Measurements from ENCODE around the gene PSMD13.

The PSMD13 gene

DNA sequence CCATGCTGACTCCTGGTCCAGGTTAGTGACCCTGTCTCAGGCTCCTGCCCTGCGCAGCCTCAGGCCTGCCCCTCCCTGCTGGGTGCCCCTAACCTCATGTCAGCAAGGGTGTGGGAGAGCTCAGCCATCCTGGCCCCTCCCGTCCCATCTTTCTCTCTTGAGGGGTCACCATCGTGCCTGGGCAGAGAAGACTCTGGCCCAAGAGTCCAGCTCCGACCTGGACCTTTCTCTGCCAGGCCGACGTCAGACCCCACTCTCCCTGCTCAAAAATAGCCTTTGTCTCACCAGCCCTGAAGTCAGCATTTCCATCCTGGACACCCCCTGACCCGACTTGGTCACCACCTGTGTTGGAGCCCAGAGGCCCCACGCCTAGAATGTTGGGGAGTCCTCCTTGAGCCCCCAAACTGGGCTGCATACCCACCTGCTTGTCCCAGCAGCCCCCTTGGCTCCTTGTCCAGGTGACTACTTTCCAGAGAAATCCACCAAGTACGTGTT lies 39.0 kb upstream of the PSMD13 start:
- TF ChIP-seq, protein P1, sequence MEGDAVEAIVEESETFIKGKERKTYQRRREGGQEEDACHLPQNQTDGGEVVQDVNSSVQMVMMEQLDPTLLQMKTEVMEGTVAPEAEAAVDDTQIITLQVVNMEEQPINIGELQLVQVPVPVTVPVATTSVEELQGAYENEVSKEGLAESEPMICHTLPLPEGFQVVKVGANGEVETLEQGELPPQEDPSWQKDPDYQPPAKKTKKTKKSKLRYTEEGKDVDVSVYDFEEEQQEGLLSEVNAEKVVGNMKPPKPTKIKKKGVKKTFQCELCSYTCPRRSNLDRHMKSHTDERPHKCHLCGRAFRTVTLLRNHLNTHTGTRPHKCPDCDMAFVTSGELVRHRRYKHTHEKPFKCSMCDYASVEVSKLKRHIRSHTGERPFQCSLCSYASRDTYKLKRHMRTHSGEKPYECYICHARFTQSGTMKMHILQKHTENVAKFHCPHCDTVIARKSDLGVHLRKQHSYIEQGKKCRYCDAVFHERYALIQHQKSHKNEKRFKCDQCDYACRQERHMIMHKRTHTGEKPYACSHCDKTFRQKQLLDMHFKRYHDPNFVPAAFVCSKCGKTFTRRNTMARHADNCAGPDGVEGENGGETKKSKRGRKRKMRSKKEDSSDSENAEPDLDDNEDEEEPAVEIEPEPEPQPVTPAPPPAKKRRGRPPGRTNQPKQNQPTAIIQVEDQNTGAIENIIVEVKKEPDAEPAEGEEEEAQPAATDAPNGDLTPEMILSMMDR (IDR thresholded peaks at IDR 0.05; ENCODE audit: insufficient read depth, low read depth, low read length, missing control alignments), result no peak
- no peak for DNase-seq (ENCODE audit: low read depth)
- H3K4me3 ChIP-seq (ENCODE audit: low read depth, low read length), result no peak overlapping the region

DNA sequence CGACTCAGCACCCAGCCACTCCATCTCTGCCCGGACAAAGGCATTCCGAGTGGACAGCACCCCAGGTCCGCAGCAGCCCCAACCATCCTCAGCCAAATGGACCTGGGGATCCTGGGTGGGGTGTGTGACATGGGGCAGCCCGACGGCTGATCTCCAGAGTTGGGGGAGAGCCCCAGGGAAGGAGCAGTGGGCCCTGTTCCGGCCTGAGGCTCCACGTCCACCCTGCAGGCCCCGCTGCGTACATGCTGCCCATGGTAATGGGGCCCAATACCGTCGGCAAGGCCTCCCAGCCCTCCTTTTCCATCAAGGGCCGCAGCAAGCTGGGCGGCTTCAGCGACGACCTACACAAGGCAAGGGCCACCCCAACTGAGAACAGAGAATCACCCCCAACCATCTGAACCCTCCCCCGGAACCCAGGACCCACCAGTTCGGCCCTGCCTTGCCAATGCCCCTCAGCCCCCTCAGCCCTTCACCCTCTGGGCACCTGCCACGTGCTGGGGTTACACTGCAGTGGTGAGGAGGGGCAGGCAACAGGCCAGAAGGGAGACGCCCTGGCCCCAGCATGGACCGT lies 38.5 kb upstream of the PSMD13 start:
- H3K4me3 ChIP-seq (ENCODE audit: low read depth, low read length), result no peak overlapping the region
- TF ChIP-seq, protein P1 (IDR thresholded peaks at IDR 0.05; ENCODE audit: insufficient read depth, low read depth, low read length, missing control alignments), result no peak
- no peak for DNase-seq (ENCODE audit: low read depth)

DNA sequence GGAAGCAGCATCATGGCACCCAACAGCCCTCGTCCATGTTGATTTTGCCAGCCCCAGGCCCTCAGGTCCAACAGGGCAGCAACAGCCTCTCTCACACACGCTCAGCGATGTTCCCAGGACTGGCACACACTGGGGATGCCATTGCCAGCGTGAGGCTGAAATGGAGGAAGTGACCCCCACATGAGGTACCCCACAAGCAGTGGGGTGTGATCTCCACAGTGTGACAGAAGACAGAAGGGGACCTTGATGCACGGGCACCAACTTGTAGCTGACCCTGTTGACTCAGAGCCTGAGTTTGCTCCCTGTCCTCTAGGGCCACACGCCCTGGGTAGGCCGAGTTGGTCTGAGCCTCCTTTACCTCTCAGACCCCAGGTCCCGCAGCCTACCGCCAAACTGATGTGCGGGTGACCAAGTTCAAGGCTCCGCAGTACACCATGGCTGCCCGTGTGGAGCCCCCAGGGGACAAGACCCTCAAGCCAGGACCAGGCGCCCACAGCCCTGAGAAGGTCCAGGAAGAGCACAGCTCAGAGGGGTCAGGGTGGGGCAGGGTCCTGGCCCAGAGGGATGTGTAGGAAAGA lies 37.7 kb upstream of the PSMD13 start:
- DNase-seq (ENCODE audit: low read depth), result no peak
- H3K4me3 ChIP-seq (ENCODE audit: low read depth, low read length), result no peak overlapping the region
- TF ChIP-seq, protein P1 (IDR thresholded peaks at IDR 0.05; ENCODE audit: insufficient read depth, low read depth, low read length, missing control alignments), result no peak

DNA sequence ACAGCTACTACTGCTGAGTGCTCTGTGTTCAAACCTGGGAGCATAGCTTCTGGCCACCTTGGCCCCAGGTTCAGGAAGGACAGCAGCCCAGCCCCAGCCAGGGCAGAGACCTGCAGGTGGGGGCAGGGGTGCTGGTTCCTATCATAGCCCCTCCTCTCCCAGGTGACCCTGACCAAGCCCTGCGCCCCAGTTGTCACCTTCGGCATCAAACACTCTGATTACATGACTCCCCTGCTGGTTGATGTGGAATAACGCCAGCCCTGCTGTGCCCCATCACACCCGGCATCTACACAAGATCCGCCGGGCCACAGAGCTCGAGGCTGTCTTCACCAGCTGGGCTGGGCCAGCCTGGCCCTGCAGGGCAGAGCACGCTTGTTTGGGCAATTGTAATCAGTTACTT lies 37.0 kb upstream of the PSMD13 start:
- TF ChIP-seq, protein P1 (IDR thresholded peaks at IDR 0.05; ENCODE audit: insufficient read depth, low read depth, low read length, missing control alignments), result no peak
- no peak overlapping the region for H3K4me3 ChIP-seq (ENCODE audit: low read depth, low read length)
- no peak for DNase-seq (ENCODE audit: low read depth)

DNA sequence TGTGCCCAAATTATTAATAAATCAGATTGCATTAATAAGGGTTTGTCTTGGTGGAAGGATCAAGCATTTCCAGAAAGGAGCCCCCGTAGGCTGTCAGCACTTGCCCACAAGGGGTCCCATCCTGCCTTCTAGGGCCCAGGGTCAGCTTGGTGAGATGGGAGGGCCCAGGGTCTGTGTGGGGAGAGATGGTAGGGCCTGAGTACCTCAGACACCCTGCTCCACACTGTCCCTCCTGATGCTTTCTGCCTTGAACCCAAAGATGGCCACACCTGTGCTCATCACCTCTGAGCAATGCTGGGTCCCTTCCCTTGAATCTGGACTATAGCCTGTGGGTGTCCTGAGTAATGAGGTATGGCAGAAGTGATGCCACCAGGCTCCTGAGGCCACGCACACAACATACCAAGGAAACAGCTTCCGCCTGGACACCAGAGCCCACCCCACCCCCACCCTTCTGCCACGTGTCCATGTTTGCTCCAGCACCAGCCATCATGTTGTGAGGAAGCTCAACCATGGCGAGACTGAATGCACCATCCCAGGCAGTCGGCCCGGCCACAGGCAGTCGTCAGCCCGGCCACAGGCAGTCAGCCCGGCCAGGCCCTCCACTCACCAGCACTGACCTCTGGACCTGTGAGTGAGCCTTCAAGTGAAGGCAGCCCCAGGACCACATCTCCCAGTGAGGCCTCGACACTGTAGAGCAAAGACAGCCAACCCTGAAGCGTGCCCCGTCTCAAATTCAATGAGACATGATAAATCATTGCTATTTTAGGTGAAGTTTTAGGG lies 36.4 kb upstream of the PSMD13 start:
- TF ChIP-seq, protein P1 (IDR thresholded peaks at IDR 0.05; ENCODE audit: insufficient read depth, low read depth, low read length, missing control alignments), result no peak
- H3K4me3 ChIP-seq (ENCODE audit: low read depth, low read length), result no peak overlapping the region
- DNase-seq (ENCODE audit: low read depth), result no peak

DNA sequence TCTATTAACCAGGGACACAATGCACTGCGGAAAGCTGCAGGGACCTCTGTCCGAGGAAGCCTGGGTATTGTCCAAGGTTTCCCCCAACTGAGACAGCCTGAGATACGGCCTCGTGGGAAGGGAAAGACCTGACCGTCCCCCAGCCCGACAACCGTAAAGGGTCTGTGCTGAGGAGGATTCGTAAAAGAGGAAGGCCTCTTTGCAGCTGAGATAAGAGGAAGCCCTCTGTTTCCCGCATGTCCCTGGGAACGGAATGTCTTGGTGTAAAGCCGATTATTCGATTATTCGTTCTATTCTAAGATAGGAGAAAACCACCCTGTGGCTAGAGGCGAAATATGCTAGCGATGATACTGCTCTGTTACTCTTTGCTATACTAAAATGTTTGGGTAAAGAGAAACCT lies 34.8 kb upstream of the PSMD13 start:
- TF ChIP-seq, protein P1 (IDR thresholded peaks at IDR 0.05; ENCODE audit: insufficient read depth, low read depth, low read length, missing control alignments), result no peak
- H3K4me3 ChIP-seq (ENCODE audit: low read depth, low read length), result no peak overlapping the region
- DNase-seq (ENCODE audit: low read depth), result no peak

Data from GM12865 (cell line).